ENCODE data around the gene TOP2B.

The TOP2B gene

GRCh38 chr3:25563601-25564000 is 101.1 kb downstream of the TOP2B start:
- TF ChIP-seq, protein P1, sequence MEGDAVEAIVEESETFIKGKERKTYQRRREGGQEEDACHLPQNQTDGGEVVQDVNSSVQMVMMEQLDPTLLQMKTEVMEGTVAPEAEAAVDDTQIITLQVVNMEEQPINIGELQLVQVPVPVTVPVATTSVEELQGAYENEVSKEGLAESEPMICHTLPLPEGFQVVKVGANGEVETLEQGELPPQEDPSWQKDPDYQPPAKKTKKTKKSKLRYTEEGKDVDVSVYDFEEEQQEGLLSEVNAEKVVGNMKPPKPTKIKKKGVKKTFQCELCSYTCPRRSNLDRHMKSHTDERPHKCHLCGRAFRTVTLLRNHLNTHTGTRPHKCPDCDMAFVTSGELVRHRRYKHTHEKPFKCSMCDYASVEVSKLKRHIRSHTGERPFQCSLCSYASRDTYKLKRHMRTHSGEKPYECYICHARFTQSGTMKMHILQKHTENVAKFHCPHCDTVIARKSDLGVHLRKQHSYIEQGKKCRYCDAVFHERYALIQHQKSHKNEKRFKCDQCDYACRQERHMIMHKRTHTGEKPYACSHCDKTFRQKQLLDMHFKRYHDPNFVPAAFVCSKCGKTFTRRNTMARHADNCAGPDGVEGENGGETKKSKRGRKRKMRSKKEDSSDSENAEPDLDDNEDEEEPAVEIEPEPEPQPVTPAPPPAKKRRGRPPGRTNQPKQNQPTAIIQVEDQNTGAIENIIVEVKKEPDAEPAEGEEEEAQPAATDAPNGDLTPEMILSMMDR (IDR thresholded peaks at IDR 0.05; ENCODE audit: low read depth, low read length) = no peak
- H3K36me3 ChIP-seq = no peaks in the 10 kb centered on the region
- DNase-seq = no peak

DNA sequence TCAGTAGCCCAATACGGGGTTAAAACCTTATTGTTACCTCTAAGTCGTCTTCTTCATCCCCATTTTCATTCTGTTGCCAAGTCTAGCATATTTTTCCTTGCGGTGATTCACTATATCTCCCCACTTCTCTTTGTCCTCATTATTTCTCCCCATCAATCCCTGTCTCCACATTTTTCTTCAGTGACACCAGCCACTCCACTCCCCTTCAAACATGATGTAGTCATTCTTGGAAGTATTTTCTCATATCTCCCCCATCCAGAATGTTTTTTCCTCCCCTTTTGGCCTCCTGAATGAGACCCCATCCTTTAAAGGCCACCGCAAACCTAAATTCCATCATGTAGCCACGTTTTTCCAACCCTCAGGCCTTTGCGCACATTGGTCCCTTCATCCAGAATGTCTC is 105.9 kb downstream of the TOP2B start:
- Histone ChIP-seq H3K36me3 (no peaks in the 10 kb centered on the region), H3K27me3 (ENCODE audit: insufficient read depth, low read depth, severe bottlenecking) (no peaks in the 10 kb centered on the region), H3K9me3 (ENCODE audit: severe bottlenecking) (no peaks in the 10 kb centered on the region), H3K4me3 (ENCODE audit: low read depth, low read length) (no peak overlapping the region), H3K27ac (no peak overlapping the region)
- TF ChIP-seq, protein P1 (IDR thresholded peaks at IDR 0.05; ENCODE audit: low read depth, low read length) = no peak
- no peak for DNase-seq

More at GRCh38 chr3:25563601-25564000, 101.1 kb downstream of the TOP2B start:
- H3K27me3 ChIP-seq (ENCODE audit: insufficient read depth, low read depth, severe bottlenecking) = no peaks in the 10 kb centered on the region
- H3K27ac ChIP-seq = no peak overlapping the region
- H3K4me3 ChIP-seq (ENCODE audit: low read depth, low read length) = no peak overlapping the region
- H3K9me3 ChIP-seq (ENCODE audit: severe bottlenecking) = no peaks in the 10 kb centered on the region

- Histone ChIP-seq H3K4me3 (ENCODE audit: low read depth, low read length) (no peak overlapping the region), H3K36me3 (no peaks in the 10 kb centered on the region), H3K27me3 (ENCODE audit: insufficient read depth, low read depth, severe bottlenecking) (no peaks in the 10 kb centered on the region), H3K27ac (no peak overlapping the region), H3K9me3 (ENCODE audit: severe bottlenecking) (no peaks in the 10 kb centered on the region)
- DNase-seq = no peak
- TF ChIP-seq, protein P1 (IDR thresholded peaks at IDR 0.05; ENCODE audit: low read depth, low read length) = no peak
Measured at GRCh38 chr3:25558121-25558520, 106.6 kb downstream of the TOP2B start.

DNA sequence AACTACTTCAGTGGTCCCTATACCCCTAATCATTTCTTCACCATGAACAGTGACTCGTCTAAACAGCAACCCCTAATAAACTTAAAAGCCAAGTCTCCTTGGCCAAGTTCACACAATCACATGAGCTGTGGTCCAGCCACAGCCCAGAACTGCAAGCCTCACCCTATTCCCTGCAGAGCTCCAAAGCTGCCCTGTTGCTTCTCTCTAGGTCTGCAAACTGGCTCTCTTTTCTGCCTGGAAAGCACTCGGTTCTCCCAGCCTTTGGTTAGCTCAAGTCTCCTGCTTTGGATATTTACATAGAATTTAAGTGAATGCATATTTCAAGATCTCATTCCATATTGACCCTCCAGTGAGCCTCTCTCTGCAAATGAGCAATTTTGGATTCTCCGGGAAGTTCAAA is 107.0 kb downstream of the TOP2B start:
- Histone ChIP-seq H3K27ac (no peak overlapping the region), H3K36me3 (no peaks in the 10 kb centered on the region), H3K9me3 (ENCODE audit: severe bottlenecking) (no peaks in the 10 kb centered on the region), H3K4me3 (ENCODE audit: low read depth, low read length) (no peak overlapping the region), H3K27me3 (ENCODE audit: insufficient read depth, low read depth, severe bottlenecking) (no peaks in the 10 kb centered on the region)
- TF ChIP-seq, protein P1 (IDR thresholded peaks at IDR 0.05; ENCODE audit: low read depth, low read length) = no peak
- DNase-seq = no peak

GRCh38 chr3:25556447-25556846 is 108.3 kb downstream of the TOP2B start:
- no peak for DNase-seq
- no peak overlapping the region for H3K4me3 ChIP-seq (ENCODE audit: low read depth, low read length)
- no peak overlapping the region for H3K27ac ChIP-seq
- TF ChIP-seq, protein P1 (IDR thresholded peaks at IDR 0.05; ENCODE audit: low read depth, low read length) = no peak
- H3K36me3 ChIP-seq = no peaks in the 10 kb centered on the region
- no peaks in the 10 kb centered on the region for H3K9me3 ChIP-seq (ENCODE audit: severe bottlenecking)
- no peaks in the 10 kb centered on the region for H3K27me3 ChIP-seq (ENCODE audit: insufficient read depth, low read depth, severe bottlenecking)

- TF ChIP-seq, protein P1 (IDR thresholded peaks at IDR 0.05; ENCODE audit: low read depth, low read length) = no peak
- Histone ChIP-seq H3K4me3 (ENCODE audit: low read depth, low read length) (no peak overlapping the region), H3K9me3 (ENCODE audit: severe bottlenecking) (no peaks in the 10 kb centered on the region), H3K27me3 (ENCODE audit: insufficient read depth, low read depth, severe bottlenecking) (no peaks in the 10 kb centered on the region), H3K27ac (no peak overlapping the region), H3K36me3 (no peaks in the 10 kb centered on the region)
- DNase-seq = no peak
Measured at GRCh38 chr3:25555695-25556437, 108.8 kb downstream of the TOP2B start.

Data from WERI-Rb-1 (cell line).